Liver (tissue), 3 donors: Measurements from ENCODE around the gene PHF24.

Experiments
- ATF3 ChIP-seq: IDR thresholded peaks from 2 replicates; pipeline ENCODE4 v1.6.1; 2016; ENCODE audit warnings: antibody characterized with exemption
- CTCF ChIP-seq: fragments of 150-350 bp; IDR thresholded peaks from 2 replicates; pipeline ENCODE4 v1.5.1; 2017; ENCODE audit warnings: improper control_type of control experiment, low read depth, low read length; ENCODE audit not compliant: missing input control
- GABPA ChIP-seq, 2 donors: IDR thresholded peaks in 1 of 2; conservative IDR thresholded peaks in 1 of 2; 2 replicates each; pipeline ENCODE4 v1.6.1; 2016; ENCODE audit warnings: antibody characterized with exemption in 2 of 2, mild to moderate bottlenecking in 1 of 2, moderate library complexity in 1 of 2
- HNF4A ChIP-seq, 2 donors: conservative IDR thresholded peaks; 2 replicates each; pipeline ENCODE4 v1.6.1; 2016; ENCODE audit warnings: antibody characterized with exemption in 2 of 2, mild to moderate bottlenecking in 2 of 2
- JUND ChIP-seq, 2 donors: IDR thresholded peaks; 2 replicates each; pipeline ENCODE4 v1.6.1; 2016; ENCODE audit warnings: antibody characterized with exemption in 2 of 2
- RAD21 ChIP-seq, 2 donors: IDR thresholded peaks; 2 replicates each; pipeline ENCODE4 v1.6.1; 2016; ENCODE audit warnings: antibody characterized with exemption in 2 of 2, mild to moderate bottlenecking in 2 of 2
- REST ChIP-seq: IDR thresholded peaks from 2 replicates; pipeline ENCODE4 v1.6.1; 2016; ENCODE audit warnings: antibody characterized with exemption, mild to moderate bottlenecking
- SP1 ChIP-seq: IDR thresholded peaks from 2 replicates; pipeline ENCODE4 v1.6.1; 2018; ENCODE audit warnings: antibody characterized with exemption, mild to moderate bottlenecking
- TAF1 ChIP-seq: conservative IDR thresholded peaks from 2 replicates; pipeline ENCODE4 v1.6.1; 2016; ENCODE audit warnings: antibody characterized with exemption, mild to moderate bottlenecking
- donor health status: healthy.
- donor health status: healthy.

- no peak for TF ChIP-seq GABPA (IDR thresholded peaks at IDR 0.05 in 1 of 2, conservative IDR thresholded peaks at IDR 0.05 in 1 of 2)
- no peak for TF ChIP-seq CTCF
- no peak for TF ChIP-seq RAD21 (IDR thresholded peaks at IDR 0.05)
- TF ChIP-seq REST: no peak
- TF ChIP-seq JUND (IDR thresholded peaks at IDR 0.05): no peak
- no peak for TF ChIP-seq TAF1
- no peak for TF ChIP-seq ATF3
- no peak for TF ChIP-seq SP1
- TF ChIP-seq HNF4A (conservative IDR thresholded peaks at IDR 0.05): no peak
Observed at GRCh38 chr9:35014517-35014916, 56.4 kb downstream of the PHF24 start.
